ENCODE results near the gene CERS2.
"Not testable (repeated sequence)": the region's sequence is repeated elsewhere in the genome, so short reads cannot be mapped to it uniquely, and the experiment has no call there.

The CERS2 gene

DNA sequence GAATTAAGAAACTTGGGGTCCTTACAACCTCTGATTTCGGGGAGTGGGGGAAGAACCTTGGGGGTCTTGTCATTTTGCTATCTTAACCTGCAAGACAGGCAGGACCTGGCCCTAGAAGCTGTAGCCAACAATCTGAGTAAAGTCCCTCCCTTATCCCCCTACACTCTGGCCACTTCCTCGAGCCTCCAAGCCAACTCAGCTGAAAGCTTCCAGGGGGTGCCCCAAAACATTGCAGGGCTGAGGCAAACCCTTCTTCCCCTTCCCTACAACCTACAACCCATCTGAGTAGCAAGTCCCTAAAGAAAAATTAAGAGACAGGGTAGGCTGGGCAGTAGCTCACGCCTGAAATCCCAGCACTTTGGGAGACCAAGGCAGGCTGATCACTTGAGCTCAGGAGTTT lies 5.0 kb downstream of the CERS2 start:
- DNase-seq = no peak

DNA sequence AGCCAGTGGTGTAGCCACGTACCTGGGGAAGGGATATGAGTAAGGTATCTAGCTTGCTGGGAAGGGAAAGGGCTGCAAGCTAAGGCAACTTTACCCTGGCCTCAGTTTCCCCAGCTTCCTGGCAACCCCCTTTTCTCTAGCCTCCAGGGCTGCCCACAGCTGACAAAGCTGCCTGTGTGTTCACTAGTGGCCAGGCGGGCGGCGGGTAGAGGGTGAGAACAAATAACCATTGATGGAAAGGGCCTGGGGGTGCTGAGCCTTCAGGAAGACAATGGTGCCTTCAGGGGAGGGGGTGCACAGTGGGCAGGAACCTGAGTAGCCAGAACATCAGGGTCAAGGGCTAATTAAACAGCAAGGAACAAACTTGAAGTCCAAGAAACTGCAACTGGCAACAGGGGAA lies 6.1 kb downstream of the CERS2 start:
- no peak for DNase-seq

DNA sequence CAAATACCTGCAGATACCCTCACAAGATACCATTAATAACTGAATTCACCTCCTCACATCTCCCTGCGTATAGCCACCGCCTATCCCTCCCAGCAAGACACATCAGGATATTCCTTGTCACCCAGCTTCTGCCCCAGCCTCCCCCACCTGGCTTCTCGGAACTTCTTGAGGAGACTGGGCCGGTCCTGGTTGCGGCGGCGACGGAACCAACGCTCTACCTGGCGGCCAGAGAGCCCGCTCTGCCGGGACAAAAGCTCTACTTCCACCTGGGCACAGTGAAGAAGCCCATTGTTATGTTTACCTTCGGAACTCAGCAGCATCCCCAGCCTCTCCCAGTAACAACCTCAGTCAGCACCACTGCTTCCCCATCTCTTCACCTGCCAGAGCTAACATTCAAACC lies 6.7 kb downstream of the CERS2 start:
- no peak for DNase-seq

DNA sequence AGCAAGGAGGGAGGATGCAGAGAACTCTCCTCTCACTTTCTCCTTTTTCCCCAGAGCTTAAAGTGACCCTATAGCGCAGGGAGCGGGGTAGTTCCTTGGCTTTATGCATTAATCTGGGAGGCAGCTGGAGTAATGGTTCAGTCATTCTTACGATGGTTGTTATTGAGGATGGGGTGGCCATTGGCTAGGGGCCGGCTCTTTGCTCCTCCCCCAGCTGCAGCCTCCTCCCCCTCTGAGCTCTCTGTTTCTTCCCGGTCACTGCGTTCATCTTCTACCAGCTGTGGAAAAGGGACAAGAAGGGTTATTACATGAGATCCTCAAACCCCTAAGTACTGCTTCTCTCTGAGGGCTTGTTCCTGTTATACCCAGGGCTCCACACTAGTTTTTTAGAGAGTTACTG lies 8.6 kb downstream of the CERS2 start:
- DNase-seq = no peak

DNA sequence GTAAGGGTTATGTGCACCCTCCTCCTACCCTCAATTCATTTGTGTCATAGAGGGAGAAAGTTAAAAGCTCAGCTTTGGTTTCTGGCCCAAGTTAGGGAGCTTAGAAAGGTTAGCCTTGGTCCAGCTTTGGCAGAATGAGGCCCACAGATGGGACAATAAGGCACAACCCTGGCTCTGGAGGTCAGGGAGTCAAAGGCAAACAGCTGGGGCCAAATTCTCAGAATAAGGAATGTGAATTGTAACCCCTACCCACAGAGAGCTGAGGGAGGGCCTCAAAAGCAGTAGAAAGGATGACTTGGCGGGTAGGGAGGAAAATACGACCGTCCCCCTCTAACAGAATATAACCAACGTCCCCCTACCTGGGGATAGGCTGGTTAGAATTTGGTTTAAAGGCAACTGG lies 9.0 kb downstream of the CERS2 start:
- no peak for DNase-seq

DNA sequence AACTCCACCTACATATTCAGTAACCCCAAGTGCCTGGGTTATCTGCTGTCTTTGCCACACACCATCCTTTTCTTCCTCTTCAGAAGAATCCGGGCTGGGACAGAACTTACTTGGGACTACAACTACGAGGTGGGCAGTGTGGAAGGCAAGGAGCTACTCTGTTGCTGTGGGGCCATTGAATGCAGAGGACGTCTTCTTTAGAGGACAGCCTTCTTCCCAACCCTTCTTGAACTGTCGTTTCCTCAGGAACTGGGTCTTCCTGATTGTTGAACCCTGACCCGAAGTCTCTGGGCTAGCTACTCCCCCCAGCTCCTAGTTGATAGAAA lies 10.5 kb downstream of the CERS2 start:
- DNase-seq = no peak

DNA sequence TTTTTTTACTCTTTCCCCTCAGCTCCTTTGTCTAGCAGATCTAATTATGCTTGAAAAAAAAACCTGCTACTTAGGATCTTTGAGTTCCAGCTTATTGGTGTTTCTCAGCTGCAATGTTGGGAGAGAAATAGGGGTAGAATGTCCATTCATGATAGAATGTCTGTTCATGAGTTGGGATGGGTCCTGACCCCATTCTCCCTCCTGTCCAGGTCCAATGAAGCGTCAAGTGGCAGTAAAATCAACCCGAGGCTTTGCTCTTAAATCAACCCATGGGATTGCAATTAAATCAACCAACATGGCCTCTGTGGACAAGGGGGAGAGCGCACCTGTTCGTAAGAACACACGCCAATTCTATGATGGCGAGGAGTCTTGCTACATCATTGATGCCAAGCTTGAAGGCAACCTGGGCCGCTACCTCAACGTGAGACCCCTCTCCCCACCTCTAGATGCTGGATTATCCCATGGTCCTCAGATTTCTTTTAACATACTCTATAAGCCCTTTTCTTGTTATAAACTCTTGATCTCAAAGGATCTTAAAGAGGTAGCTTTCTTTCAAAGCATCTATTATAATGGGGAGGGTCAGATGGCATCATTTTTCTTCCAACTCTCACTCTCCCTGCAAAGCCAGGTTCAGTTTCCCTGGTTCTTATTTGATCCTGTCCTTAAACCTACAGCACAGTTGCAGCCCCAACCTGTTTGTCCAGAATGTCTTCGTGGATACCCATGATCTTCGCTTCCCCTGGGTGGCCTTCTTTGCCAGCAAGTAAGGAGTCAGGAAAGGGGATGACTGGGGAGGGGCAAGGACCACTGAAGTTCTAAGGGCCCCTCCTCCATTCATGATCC lies 11.1 kb downstream of the CERS2 start:
- no peak for DNase-seq

DNA sequence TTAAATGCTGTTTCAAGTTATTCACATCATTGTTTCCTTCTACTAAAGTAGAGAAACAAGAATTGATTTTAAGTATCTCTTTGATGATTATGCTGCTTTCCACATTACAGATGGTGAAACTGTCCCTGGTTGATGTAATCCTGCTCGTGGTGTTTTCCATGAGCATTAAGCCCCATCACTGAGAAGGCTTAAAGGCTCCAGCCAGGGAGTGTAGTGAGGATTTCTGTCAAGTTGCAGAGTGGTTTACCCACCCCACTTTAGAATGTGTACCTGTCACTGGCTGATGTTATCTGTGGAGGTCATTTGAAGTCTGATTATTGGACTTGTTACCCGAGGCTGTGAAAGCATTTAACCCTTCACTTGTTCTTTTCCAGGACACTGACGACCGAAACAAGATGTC lies 12.9 kb downstream of the CERS2 start:
- no peak for DNase-seq

DNA sequence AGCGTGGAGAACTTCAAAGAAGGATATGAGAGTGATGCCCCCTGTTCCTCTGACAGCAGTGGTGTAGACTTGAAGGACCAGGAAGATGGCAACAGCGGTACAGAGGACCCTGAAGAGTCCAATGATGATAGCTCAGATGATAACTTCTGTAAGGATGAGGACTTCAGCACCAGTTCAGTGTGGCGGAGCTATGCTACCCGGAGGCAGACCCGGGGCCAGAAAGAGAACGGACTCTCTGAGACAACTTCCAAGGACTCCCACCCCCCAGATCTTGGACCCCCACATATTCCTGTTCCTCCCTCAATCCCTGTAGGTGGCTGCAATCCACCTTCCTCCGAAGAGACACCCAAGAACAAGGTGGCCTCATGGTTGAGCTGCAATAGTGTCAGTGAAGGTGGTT lies 14.0 kb downstream of the CERS2 start:
- no peak for DNase-seq

DNA sequence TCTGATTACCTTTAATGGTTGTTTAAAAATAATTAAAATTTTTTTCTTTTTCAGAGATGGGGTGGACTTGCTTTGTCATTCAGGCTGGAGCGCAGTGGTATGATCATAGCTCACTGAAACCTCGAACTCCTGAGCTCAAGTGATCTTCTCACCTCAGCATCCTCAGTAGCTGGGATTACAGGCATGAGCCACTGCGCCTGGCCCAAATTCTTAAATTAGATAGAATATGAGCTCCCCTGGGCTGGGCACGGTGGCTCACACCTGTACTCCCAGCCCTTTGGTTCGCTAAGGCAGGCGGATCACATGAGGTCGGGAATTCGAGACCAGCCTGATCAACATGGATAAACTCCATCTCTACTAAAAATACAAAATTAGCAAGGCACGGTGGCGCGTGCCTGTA lies 17.0 kb downstream of the CERS2 start:
- no peak for DNase-seq

DNA sequence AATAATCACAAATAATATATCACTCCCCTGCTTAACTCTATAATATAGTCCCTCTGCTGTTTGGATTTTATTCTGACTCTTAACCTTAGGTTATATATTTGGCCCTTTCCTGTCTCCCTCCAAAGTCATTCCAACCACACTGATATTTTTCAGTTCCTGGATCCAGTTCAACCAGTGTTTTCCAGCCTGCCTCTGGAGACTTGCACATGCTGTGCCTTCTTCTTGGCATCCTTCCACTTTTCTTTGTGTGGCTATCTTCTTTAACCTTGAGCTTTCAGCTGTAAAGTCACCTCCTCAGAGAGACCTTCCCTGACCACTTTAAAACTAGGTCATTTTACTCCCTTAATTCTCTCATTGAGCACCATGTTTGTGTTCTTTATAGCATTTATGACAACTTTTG lies 19.4 kb downstream of the CERS2 start:
- no peak for DNase-seq

DNA sequence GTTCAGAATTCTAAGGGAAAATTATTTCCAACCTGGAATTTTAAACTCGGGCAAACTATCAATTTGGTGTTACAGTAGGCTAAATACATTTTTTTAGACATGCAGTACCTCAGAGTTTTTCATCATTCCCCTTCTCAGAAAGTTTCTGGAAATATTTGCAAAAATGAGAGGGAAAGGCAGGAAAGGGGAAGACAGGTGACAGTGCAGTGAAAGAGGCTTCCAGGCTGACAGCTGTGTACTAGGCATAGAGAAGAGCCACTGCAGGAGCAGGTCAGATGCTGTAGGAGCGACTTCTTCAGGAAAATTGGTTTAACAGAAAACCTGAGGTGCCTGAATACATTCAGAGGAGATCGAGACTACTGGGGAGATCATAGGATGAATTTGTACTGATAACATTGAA lies 19.9 kb downstream of the CERS2 start:
- DNase-seq = no peak

DNA sequence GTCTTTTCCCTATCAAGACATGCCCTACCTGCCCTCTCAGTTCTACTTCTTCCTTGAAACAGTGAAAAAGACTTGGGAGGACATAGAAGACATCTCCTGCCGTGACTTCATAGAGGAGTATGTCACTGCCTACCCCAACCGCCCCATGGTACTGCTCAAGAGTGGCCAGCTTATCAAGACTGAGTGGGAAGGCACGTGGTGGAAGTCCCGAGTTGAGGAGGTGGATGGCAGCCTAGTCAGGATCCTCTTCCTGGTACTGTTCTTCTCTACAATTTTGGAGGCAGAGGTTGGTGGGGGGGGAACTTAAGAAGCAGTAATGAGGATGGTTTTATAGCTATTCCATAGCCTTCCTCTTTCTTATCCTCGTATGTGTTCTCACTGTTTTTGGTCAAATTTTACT lies 29.8 kb downstream of the CERS2 start:
- no peak for DNase-seq

DNA sequence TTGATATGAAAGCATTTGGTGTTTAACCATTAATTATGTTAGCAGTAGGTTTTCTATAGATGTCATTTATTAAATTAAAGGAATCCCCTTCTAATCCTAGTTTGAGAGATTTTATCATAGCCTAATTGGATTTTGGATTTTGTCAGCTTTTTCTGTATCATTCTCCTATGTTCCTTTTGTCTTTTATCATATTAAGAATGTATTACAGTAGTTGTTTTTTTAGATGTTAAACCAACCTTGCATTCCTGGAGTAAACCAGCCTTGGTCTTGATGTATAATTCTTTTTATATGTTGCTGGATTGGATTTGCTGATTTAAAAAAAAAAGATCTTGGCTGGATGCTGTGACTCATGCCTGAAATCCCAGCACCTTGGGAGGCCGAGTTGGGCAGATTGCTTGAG lies 42.9 kb downstream of the CERS2 start:
- DNase-seq = no peak

DNA sequence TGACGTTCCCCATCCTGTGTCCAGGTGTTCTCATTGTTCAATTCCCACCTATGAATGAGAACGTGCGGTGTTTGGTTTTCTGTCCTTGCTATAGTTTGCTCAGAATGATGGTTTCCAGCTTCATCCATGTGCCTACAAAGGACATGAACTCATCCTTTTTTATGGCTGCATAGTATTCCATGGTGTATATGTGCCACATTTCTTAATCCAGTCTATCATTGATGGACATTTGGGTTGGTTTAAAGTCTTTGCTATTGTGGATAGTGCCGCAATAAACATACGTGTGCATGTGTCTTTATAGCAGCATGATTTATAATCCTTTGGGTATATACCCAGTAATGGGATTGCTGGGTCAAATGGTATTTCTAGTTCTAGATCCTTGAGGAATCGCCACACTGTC lies 45.9 kb downstream of the CERS2 start:
- not testable (repeated sequence) for DNase-seq

DNA sequence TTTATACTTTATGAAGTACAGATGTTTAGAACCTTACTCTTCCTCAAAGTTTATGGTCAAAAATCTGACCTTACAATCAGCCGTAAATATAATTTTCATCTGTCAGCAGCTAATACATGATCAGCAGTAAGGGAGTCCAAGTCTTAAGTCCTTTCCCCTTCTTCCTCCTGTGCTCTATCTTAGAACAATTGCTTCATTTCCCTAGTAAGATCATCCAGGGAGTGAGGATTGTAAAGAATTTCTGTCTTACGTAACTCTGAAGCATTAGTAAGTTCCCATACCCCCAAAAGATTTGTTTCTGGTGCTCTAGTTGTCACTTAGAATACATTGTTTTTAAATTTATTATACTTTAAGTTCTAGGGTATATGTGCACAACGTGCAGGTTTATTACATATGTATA lies 46.3 kb downstream of the CERS2 start:
- no peak for DNase-seq

DNA sequence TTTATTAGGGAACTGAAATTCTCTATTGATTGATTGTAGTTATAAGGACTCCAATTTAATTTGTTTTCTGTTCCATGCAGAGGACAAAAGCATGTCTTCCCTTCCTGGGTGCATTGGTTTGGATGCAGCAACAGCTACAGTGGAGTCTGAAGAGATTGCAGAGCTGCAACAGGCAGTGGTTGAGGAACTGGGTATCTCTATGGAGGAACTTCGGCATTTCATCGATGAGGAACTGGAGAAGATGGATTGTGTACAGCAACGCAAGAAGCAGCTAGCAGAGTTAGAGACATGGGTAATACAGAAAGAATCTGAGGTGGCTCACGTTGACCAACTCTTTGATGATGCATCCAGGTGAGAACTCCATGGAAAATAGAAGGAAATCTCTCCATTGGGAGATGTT lies 47.0 kb downstream of the CERS2 start:
- DNase-seq = no peak

DNA sequence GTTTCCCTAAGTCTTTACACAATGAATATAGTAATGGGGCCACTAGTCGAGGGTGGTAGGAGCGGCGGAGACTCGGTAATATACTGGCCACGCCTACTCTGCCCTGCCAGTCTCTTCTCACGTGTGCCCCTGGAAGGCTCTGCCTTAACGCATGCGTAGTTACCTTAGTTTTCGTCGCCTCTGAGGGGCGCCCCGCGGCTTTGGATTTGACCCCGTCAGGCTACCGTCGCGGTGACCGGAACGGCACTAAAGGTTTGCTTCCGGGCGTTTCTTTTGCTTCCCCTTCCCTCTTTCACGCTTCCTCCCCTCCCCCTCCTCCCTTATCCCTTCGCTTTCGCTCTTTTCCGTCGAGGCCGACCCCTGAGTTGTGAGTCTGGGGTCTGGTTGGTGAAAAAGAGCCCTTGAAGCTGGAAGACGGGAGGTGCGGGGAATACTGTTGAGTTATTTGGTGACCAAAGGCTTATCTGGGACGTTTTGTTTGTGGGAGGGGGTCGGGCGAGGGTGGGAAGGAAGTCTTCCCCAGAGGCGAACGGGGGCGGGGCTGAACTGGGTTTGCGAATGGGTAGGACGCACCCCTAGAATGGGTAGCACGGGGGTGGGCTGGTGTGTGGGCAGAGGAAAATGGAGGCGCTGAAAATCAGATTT lies 48.4 kb downstream of the CERS2 start, which contains the start of gene SETDB1:
TSS of gene SETDB1 (plus strand) at position 267 of the 645 bp plus-strand sequence. CDS start 1,352 bp downstream, outside the sequence.
- DNase-seq = peak; percentile 68 to 83 (median 81)

DNA sequence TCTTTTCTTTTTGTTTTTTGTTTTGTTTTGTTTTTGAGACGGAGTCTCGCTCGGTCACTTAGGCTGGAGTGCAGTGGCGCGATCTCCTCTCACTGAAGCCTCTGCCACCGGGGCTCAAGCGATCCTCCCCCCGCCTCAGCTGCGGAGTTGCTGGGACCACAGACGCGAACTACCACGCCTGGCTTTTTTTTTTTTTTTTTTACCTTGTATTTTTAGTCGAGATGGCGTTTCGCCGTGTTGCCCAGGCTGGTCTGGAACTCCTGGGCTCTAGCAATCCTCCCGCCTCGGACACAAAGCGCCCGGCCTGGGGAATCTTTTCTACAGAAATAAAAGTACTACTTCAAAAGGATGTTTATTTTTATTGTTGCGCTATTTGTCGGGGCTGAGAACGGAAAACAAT lies 49.6 kb downstream of the CERS2 start:
- DNase-seq = no peak

DNA sequence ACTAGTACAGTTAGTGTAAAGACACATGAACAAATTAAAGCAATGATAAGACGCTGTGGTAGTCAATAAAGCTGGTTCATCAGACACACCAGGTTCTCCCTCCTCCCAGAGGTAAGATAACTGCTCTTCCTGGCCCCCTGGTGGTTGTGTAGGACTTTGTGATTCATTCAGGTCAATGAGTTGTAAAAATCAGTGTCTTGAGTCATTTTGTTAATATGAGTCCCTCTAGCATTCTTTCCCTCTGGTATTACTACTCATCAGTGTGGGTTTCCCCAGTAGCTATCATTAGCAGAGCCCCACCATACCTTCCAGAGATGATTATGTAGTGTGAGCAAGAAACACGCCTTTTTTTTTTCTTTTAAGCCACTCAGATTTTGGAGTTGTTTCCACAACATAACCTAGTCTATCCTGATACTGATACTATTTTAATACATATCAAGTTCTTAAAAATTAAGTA lies 52.1 kb downstream of the CERS2 start:
- peak; percentile 49 to 69 (median 60) for DNase-seq

DNA sequence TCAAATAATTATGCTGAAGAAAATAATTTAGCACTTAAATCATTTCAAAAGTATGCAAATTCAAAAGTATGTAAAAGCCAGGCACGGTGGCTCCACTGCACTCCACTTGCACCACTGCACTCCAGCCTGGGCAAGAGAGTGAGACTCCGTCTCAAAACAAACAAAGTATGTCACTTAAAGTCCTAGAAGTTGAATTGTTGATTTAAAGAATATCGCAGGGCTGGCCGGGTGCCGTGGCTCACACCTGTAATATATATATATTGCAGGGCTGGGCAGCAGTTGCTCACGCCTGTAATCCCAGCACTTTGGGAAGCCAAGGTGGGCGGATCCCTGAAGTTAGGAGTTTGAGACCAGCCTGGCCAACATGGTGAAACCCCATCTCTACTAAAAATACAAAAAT lies 57.2 kb downstream of the CERS2 start:
- DNase-seq = no peak

Measured in activated CD4-positive, CD25-positive, alpha-beta regulatory T cell (primary cell).